ENCODE measurements around the gene RAB3C. TPM values are rescaled to one million over a fixed set of nuclear protein-coding genes. Genes with fewer than 3 reads are reported as not detected.

RAB3C gene
- total RNA-seq, 1 experiment from 2014 or later: 13.3 TPM

GRCh38 chr5:58852566-58852965 is 269.7 kb downstream of the RAB3C start (continued):
- no peak for TF ChIP-seq ZNF532 (CRISPR knock-in tag; IDR thresholded peaks at IDR 0.05; ENCODE audit: borderline replicate concordance)
- no peak for TF ChIP-seq HMGA2 (CRISPR knock-in tag; IDR thresholded peaks at IDR 0.05)

DNA sequence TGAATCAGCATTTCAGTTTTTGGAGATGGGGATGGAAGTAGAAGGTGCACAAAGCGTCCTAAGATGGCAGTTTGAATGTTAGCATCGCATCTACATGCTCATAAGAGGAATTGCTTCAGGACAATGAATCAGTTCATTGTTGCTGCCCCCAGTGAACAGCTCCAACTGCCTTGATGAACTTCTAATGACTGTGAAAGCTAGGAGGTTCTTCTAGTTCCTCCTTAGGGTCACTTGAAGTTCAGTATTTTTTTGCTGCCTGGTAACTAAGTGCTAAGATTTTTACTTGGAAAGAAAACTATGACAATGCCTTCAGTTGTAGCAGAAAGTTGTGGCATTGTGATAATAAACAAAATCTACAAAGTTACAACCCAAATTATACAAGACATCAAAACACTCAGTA is 271.6 kb downstream of the RAB3C start:
- DNase-seq (ENCODE audit: low spot score) (no peak), ATAC-seq (no peak)
- Mint-ChIP-seq H3K9me3 (no peaks in the 10 kb centered on the region), H3K4me3 (no peak overlapping the region), H3K27me3 (ENCODE audit: low read depth) (no peaks in the 10 kb centered on the region), H3K27ac (no peak overlapping the region), H3K4me1 (peaks cover 7% of the 10 kb centered on the region), H3K36me3 (no peaks in the 10 kb centered on the region)
- CTCF ChIA-PET: no interaction called here
- TF ChIP-seq CREB1 (CRISPR knock-in tag; IDR thresholded peaks at IDR 0.05) (no peak), NR2C2 (CRISPR knock-in tag; IDR thresholded peaks at IDR 0.05) (no peak), ZNF121 (CRISPR knock-in tag; IDR thresholded peaks at IDR 0.05) (no peak), STAT6 (CRISPR knock-in tag; conservative IDR thresholded peaks at IDR 0.05; ENCODE audit: low read depth) (no peak), JUN (CRISPR knock-in tag; IDR thresholded peaks at IDR 0.05) (no peak), ATF3 (CRISPR knock-in tag; conservative IDR thresholded peaks at IDR 0.05) (no peak), ZMAT4 (CRISPR knock-in tag; IDR thresholded peaks at IDR 0.05) (no peak), MXD4 (CRISPR knock-in tag; IDR thresholded peaks at IDR 0.05; ENCODE audit: borderline replicate concordance) (no peak), NFYB (CRISPR knock-in tag; conservative IDR thresholded peaks at IDR 0.05; ENCODE audit: low read depth) (no peak), CTCF (IDR thresholded peaks at IDR 0.05) (no peak), ZNF396 (CRISPR knock-in tag; IDR thresholded peaks at IDR 0.05; ENCODE audit: borderline replicate concordance) (no peak), TEAD1 (CRISPR knock-in tag; IDR thresholded peaks at IDR 0.05) (no peak), E2F1 (CRISPR knock-in tag; IDR thresholded peaks at IDR 0.05) (no peak), PRRX2 (CRISPR knock-in tag; IDR thresholded peaks at IDR 0.05) (no peak), HMGA2 (CRISPR knock-in tag; IDR thresholded peaks at IDR 0.05) (no peak), ZNF232 (CRISPR knock-in tag; IDR thresholded peaks at IDR 0.05) (no peak)
- TF ChIP-seq, protein P1, sequence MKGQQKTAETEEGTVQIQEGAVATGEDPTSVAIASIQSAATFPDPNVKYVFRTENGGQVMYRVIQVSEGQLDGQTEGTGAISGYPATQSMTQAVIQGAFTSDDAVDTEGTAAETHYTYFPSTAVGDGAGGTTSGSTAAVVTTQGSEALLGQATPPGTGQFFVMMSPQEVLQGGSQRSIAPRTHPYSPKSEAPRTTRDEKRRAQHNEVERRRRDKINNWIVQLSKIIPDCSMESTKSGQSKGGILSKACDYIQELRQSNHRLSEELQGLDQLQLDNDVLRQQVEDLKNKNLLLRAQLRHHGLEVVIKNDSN (CRISPR knock-in tag; IDR thresholded peaks at IDR 0.05): no peak
- TF ChIP-seq, protein P2, sequence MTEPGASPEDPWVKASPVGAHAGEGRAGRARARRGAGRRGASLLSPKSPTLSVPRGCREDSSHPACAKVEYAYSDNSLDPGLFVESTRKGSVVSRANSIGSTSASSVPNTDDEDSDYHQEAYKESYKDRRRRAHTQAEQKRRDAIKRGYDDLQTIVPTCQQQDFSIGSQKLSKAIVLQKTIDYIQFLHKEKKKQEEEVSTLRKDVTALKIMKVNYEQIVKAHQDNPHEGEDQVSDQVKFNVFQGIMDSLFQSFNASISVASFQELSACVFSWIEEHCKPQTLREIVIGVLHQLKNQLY (CRISPR knock-in tag; IDR thresholded peaks at IDR 0.05): no peak
- TF ChIP-seq, protein P3, sequence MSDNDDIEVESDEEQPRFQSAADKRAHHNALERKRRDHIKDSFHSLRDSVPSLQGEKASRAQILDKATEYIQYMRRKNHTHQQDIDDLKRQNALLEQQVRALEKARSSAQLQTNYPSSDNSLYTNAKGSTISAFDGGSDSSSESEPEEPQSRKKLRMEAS (CRISPR knock-in tag; IDR thresholded peaks at IDR 0.05): no peak
- TF ChIP-seq, protein P4, sequence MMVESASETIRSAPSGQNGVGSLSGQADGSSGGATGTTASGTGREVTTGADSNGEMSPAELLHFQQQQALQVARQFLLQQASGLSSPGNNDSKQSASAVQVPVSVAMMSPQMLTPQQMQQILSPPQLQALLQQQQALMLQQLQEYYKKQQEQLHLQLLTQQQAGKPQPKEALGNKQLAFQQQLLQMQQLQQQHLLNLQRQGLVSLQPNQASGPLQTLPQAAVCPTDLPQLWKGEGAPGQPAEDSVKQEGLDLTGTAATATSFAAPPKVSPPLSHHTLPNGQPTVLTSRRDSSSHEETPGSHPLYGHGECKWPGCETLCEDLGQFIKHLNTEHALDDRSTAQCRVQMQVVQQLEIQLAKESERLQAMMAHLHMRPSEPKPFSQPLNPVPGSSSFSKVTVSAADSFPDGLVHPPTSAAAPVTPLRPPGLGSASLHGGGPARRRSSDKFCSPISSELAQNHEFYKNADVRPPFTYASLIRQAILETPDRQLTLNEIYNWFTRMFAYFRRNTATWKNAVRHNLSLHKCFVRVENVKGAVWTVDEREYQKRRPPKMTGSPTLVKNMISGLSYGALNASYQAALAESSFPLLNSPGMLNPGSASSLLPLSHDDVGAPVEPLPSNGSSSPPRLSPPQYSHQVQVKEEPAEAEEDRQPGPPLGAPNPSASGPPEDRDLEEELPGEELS (CRISPR knock-in tag; IDR thresholded peaks at IDR 0.05): no peak
- POLR2A ChIA-PET: no interaction called here
